ENCODE data around the gene PSMB8.

The PSMB8 gene

GRCh38 chr6:32844839-32845383, 1.1 kb upstream of the PSMB8 start:
- CTCF ChIA-PET = interaction anchor here (0.7 to 4.2 kb wide), 10 partner anchors 12 to 782 kb away, joined by 3 to 46 read pairs (median 6); partner anchors contain the start of genes PSMB9 and TAP1
- POLR2A ChIA-PET = interaction anchor here (1.1 to 2.3 kb wide), 5 partner anchors 9 to 127 kb away, joined by 3 to 20 read pairs (median 4); partner anchors contain the start of genes PSMB9 and TAP1
- peaks cover 6 to 38% of the 10 kb centered on the region in 2 experiments; a peak in 2 of 3 replicates for H3K36me3 ChIP-seq (ENCODE audit: control insufficient read depth in 2 of 2, insufficient read depth in 1 of 2, low read length in 2 of 2)
- no peak overlapping the region for H3K27ac ChIP-seq (ENCODE audit: extremely low read depth, low read depth, low read length)
- H3K9me3 ChIP-seq (ENCODE audit: control insufficient read depth, insufficient read depth, low read depth, low read length) = no peaks in the 10 kb centered on the region
- no peak overlapping the region for H3K4me3 ChIP-seq (ENCODE audit: low read depth, low read length)
- no peak for TF ChIP-seq SP3 (tag by site-specific recombination; IDR thresholded peaks at IDR 0.05)
- no peak for TF ChIP-seq ZBTB44 (tag by site-specific recombination; IDR thresholded peaks at IDR 0.05)
- no peak for TF ChIP-seq BCL11B (tag by site-specific recombination; IDR thresholded peaks at IDR 0.05; ENCODE audit: low read depth)
- no peak for TF ChIP-seq ZNF488 (tag by site-specific recombination; IDR thresholded peaks at IDR 0.05)
- TF ChIP-seq ZNF548 (tag by site-specific recombination; IDR thresholded peaks at IDR 0.05) = no peak
- TF ChIP-seq TCF7L2 (IDR thresholded peaks at IDR 0.05; ENCODE audit: borderline replicate concordance, low read depth, low read length) = no peak
- TF ChIP-seq ZNF138 (tag by site-specific recombination; IDR thresholded peaks at IDR 0.05; ENCODE audit: borderline replicate concordance) = no peak
- TF ChIP-seq, protein P1, sequence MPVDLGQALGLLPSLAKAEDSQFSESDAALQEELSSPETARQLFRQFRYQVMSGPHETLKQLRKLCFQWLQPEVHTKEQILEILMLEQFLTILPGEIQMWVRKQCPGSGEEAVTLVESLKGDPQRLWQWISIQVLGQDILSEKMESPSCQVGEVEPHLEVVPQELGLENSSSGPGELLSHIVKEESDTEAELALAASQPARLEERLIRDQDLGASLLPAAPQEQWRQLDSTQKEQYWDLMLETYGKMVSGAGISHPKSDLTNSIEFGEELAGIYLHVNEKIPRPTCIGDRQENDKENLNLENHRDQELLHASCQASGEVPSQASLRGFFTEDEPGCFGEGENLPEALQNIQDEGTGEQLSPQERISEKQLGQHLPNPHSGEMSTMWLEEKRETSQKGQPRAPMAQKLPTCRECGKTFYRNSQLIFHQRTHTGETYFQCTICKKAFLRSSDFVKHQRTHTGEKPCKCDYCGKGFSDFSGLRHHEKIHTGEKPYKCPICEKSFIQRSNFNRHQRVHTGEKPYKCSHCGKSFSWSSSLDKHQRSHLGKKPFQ (tag by site-specific recombination; IDR thresholded peaks at IDR 0.05) = no peak
- TF ChIP-seq RBAK (tag by site-specific recombination; IDR thresholded peaks at IDR 0.05) = no peak
- TF ChIP-seq OSR2 (tag by site-specific recombination; IDR thresholded peaks at IDR 0.05) = no peak
- TF ChIP-seq ZBTB7A (tag by site-specific recombination; IDR thresholded peaks at IDR 0.05; ENCODE audit: low read depth) = no peak
- TF ChIP-seq GLI2 (tag by site-specific recombination; IDR thresholded peaks at IDR 0.05; ENCODE audit: borderline replicate concordance, low read depth) = no peak
- no peak for TF ChIP-seq TRIM28 (IDR thresholded peaks at IDR 0.05; ENCODE audit: borderline replicate concordance, low read length)
- H3K4me1 ChIP-seq (ENCODE audit: control insufficient read depth, insufficient read depth, low read length) = no peaks in the 10 kb centered on the region

GRCh38 chr6:32843331-32843978, 392 bp downstream of the PSMB8 start:
- Histone ChIP-seq H3K4me3 (ENCODE audit: low read depth, low read length) (peak overlapping the region; percentile 31), H3K4me1 (ENCODE audit: control insufficient read depth, insufficient read depth, low read length) (no peaks in the 10 kb centered on the region), H3K36me3 (ENCODE audit: control insufficient read depth in 2 of 2, insufficient read depth in 1 of 2, low read length in 2 of 2) (peaks cover 6 to 27% of the 10 kb centered on the region in 2 experiments; a peak in 2 of 3 replicates), H3K9me3 (ENCODE audit: control insufficient read depth, insufficient read depth, low read depth, low read length) (no peaks in the 10 kb centered on the region), H3K27ac (ENCODE audit: extremely low read depth, low read depth, low read length) (no peak overlapping the region)
- CTCF ChIA-PET = interaction anchor here (0.6 to 4.2 kb wide), 5 partner anchors 13 to 111 kb away, joined by 3 to 46 read pairs (median 8); partner anchors contain the start of genes PSMB9 and TAP1
- TF ChIP-seq ZNF660 (tag by site-specific recombination; IDR thresholded peaks at IDR 0.05) (no peak), ZNF146 (tag by site-specific recombination; IDR thresholded peaks at IDR 0.05) (no peak), ZNF529 (tag by site-specific recombination; IDR thresholded peaks at IDR 0.05; ENCODE audit: insufficient replicate concordance) (no peak), PATZ1 (tag by site-specific recombination; IDR thresholded peaks at IDR 0.05) (no peak), ZNF629 (tag by site-specific recombination; IDR thresholded peaks at IDR 0.05) (no peak), ZNF843 (tag by site-specific recombination; IDR thresholded peaks at IDR 0.05) (no peak), ZNF776 (tag by site-specific recombination; IDR thresholded peaks at IDR 0.05; ENCODE audit: borderline replicate concordance) (no peak), ZNF341 (tag by site-specific recombination; IDR thresholded peaks at IDR 0.05; ENCODE audit: low read depth) (no peak), HOXA7 (CRISPR knock-in tag; IDR thresholded peaks at IDR 0.05; ENCODE audit: borderline replicate concordance) (no peak)
- POLR2A ChIA-PET = interaction anchor here (1.8 to 2.3 kb wide), 3 partner anchors 10 to 128 kb away, joined by 4 to 20 read pairs (median 7); partner anchors contain the start of genes PSMB9 and TAP1
